SK-N-SH (cell line): ENCODE data around the gene TCEANC.

Experiments used
- CTCF ChIP-seq: fragments of 200-600 bp; sonication (generic); IDR thresholded peaks from 2 replicates; pipeline ENCODE4 v1.6.1; 2017; ENCODE audit warnings: antibody characterized with exemption, mild to moderate bottlenecking, moderate library complexity
- EP300 ChIP-seq, 2 experiments: IDR thresholded peaks; 2 replicates each; pipeline versions ENCODE4 v1.4.0 to v1.6.1; 2012; ENCODE audit warnings: borderline replicate concordance in 1 of 2, low read depth in 1 of 2, low read length in 1 of 2
- RAD21 ChIP-seq: IDR thresholded peaks from 2 replicates; pipeline ENCODE4 v1.6.1; 2012; ENCODE audit warnings: mild to moderate bottlenecking, low read length
- TCF12 ChIP-seq: IDR thresholded peaks from 2 replicates; pipeline ENCODE4 v1.4.0; 2012

GRCh38 chrX:13638021-13638420 is 14.9 kb upstream of the TCEANC start:
- TF ChIP-seq CTCF (no peak), TCF12 (no peak), EP300 (IDR thresholded peaks at IDR 0.05; ENCODE audit: borderline replicate concordance in 1 of 2, low read depth in 1 of 2, low read length in 1 of 2) (no peak), RAD21 (no peak)
